Measurements from ENCODE around the gene GPR50.

Gene GPR50

DNA sequence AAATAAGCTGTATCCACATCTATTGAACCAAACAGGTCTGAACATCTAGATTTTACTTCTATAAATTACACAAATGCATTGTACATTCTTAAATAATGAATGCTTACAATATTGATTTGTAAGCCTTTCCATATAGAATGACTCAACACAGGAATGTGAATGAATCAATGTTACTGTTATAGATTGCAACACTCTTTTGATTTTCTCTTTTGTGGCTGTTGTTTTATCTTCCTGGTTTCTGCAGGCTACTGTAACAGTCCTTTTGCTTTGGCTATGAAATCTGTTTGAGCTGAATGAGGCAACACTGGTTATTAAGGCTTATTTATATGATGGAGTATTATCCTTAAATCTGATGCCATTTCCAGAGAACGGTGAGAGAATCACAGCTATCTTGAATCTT, 49.5 kb downstream of the GPR50 start:
- Histone ChIP-seq H2AFZ (ENCODE audit: low read depth, low read length) (no peak overlapping the region), H3K36me3 (replicated peaks; ENCODE audit: low read depth, low read length) (no peaks in the 10 kb centered on the region), H3K27ac (ENCODE audit: low read length) (no peak overlapping the region), H3K79me2 (ENCODE audit: low read length) (no peaks in the 10 kb centered on the region), H4K20me1 (ENCODE audit: insufficient read depth, low read length) (no peaks in the 10 kb centered on the region), H3K9me3 (ENCODE audit: insufficient read depth, low read length) (no peaks in the 10 kb centered on the region), H3K4me1 (ENCODE audit: low read length) (no peaks in the 10 kb centered on the region), H3K4me3 (ENCODE audit: low read length) (no peak overlapping the region), H3K27me3 (ENCODE audit: low read depth, low read length) (no peaks in the 10 kb centered on the region), H3K4me2 (ENCODE audit: low read length) (no peak overlapping the region), H3K9ac (ENCODE audit: low read length) (no peak overlapping the region)
- TF ChIP-seq, protein P1, sequence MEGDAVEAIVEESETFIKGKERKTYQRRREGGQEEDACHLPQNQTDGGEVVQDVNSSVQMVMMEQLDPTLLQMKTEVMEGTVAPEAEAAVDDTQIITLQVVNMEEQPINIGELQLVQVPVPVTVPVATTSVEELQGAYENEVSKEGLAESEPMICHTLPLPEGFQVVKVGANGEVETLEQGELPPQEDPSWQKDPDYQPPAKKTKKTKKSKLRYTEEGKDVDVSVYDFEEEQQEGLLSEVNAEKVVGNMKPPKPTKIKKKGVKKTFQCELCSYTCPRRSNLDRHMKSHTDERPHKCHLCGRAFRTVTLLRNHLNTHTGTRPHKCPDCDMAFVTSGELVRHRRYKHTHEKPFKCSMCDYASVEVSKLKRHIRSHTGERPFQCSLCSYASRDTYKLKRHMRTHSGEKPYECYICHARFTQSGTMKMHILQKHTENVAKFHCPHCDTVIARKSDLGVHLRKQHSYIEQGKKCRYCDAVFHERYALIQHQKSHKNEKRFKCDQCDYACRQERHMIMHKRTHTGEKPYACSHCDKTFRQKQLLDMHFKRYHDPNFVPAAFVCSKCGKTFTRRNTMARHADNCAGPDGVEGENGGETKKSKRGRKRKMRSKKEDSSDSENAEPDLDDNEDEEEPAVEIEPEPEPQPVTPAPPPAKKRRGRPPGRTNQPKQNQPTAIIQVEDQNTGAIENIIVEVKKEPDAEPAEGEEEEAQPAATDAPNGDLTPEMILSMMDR (IDR thresholded peaks at IDR 0.05; ENCODE audit: low read depth, low read length) = no peak
- no peak for TF ChIP-seq EZH2phosphoT487 (IDR thresholded peaks at IDR 0.05; ENCODE audit: low read depth)

DNA sequence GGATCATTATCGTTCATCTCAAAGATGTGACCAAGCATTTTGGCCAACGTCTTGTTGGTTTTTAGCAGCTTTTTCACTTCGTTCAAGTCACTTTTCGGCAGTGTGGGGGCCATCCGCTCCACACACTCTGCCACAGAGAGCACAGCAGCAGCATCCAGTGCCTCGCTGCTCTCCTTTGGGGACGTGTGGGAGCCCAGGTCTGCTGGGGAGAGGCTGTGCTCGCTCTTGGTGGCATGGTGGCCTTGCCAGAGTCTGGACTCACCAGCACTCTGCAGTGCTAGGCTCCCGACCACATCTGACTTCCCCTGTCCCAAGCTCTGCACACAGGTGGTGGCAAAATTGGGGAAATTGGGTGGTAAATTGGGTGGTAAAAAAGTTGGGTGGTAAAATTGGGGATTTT, 50.6 kb downstream of the GPR50 start:
- TF ChIP-seq, protein P1 (IDR thresholded peaks at IDR 0.05; ENCODE audit: low read depth, low read length) = no peak
- TF ChIP-seq EZH2phosphoT487 (IDR thresholded peaks at IDR 0.05; ENCODE audit: low read depth) = no peak
- Histone ChIP-seq H3K4me3 (ENCODE audit: low read length) (no peak overlapping the region), H4K20me1 (ENCODE audit: insufficient read depth, low read length) (no peaks in the 10 kb centered on the region), H3K9me3 (ENCODE audit: insufficient read depth, low read length) (no peaks in the 10 kb centered on the region), H3K9ac (ENCODE audit: low read length) (no peak overlapping the region), H3K36me3 (replicated peaks; ENCODE audit: low read depth, low read length) (no peaks in the 10 kb centered on the region), H3K27me3 (ENCODE audit: low read depth, low read length) (no peaks in the 10 kb centered on the region), H3K4me2 (ENCODE audit: low read length) (no peak overlapping the region), H2AFZ (ENCODE audit: low read depth, low read length) (no peak overlapping the region), H3K27ac (ENCODE audit: low read length) (no peak overlapping the region), H3K4me1 (ENCODE audit: low read length) (no peaks in the 10 kb centered on the region), H3K79me2 (ENCODE audit: low read length) (no peaks in the 10 kb centered on the region)

DNA sequence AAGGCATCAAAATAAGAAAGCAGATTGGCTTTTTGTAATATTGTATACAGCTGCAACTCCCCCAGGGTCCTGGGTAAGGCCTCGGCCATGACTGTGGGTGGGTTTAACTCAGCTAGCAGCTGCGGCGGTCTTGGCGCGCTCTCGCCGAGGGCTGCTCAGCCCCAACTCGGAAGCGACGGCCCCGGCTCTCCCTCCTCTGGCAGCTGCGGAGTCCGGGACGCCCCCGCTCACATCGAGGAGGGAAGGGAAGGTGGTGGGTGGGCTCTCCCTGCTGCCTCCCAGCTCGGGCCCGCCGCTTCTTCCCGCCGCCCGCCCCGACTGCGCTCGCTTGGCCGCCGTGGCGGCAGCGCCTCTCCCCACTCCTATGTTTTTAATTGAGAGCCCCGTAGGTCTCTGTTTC, 51.2 kb downstream of the GPR50 start:
- Histone ChIP-seq H3K27ac (ENCODE audit: low read length) (no peak overlapping the region), H3K9ac (ENCODE audit: low read length) (no peak overlapping the region), H3K9me3 (ENCODE audit: insufficient read depth, low read length) (no peaks in the 10 kb centered on the region), H3K4me1 (ENCODE audit: low read length) (no peaks in the 10 kb centered on the region), H3K4me2 (ENCODE audit: low read length) (no peak overlapping the region), H4K20me1 (ENCODE audit: insufficient read depth, low read length) (no peaks in the 10 kb centered on the region), H3K27me3 (ENCODE audit: low read depth, low read length) (no peaks in the 10 kb centered on the region), H3K79me2 (ENCODE audit: low read length) (no peaks in the 10 kb centered on the region), H2AFZ (ENCODE audit: low read depth, low read length) (no peak overlapping the region), H3K36me3 (replicated peaks; ENCODE audit: low read depth, low read length) (no peaks in the 10 kb centered on the region), H3K4me3 (ENCODE audit: low read length) (no peak overlapping the region)
- no peak for TF ChIP-seq EZH2phosphoT487 (IDR thresholded peaks at IDR 0.05; ENCODE audit: low read depth)
- TF ChIP-seq, protein P1 (IDR thresholded peaks at IDR 0.05; ENCODE audit: low read depth, low read length) = no peak

DNA sequence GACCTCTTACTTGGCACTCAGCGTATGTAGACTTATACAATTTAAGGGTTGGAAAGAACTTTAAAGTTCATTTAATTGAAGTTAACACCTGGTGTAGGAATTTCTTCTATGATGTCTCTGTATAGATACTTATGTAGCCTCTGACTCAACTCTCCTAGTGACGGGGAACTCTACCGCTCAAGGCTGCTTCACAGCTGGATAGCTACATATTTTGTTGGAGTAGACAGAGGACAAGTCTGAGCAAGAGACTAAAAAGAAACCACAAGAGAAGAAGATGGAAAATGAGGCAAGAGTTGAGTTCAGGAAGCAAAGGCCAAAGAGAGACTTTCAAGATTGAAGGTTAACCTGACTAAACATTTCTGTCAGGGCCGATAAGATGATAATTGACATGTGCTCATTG, 52.6 kb downstream of the GPR50 start:
- Histone ChIP-seq H3K27ac (ENCODE audit: low read length) (no peak overlapping the region), H3K79me2 (ENCODE audit: low read length) (no peaks in the 10 kb centered on the region), H3K27me3 (ENCODE audit: low read depth, low read length) (no peaks in the 10 kb centered on the region), H4K20me1 (ENCODE audit: insufficient read depth, low read length) (no peaks in the 10 kb centered on the region), H3K36me3 (replicated peaks; ENCODE audit: low read depth, low read length) (no peaks in the 10 kb centered on the region), H3K4me1 (ENCODE audit: low read length) (no peaks in the 10 kb centered on the region), H2AFZ (ENCODE audit: low read depth, low read length) (no peak overlapping the region), H3K9me3 (ENCODE audit: insufficient read depth, low read length) (no peaks in the 10 kb centered on the region), H3K9ac (ENCODE audit: low read length) (no peak overlapping the region), H3K4me2 (ENCODE audit: low read length) (no peak overlapping the region), H3K4me3 (ENCODE audit: low read length) (no peak overlapping the region)
- TF ChIP-seq, protein P1 (IDR thresholded peaks at IDR 0.05; ENCODE audit: low read depth, low read length) = no peak
- no peak for TF ChIP-seq EZH2phosphoT487 (IDR thresholded peaks at IDR 0.05; ENCODE audit: low read depth)
